Measurements from ENCODE around the gene CYTH3.
"Not testable (repeated sequence)": the region's sequence is repeated elsewhere in the genome, so short reads cannot be mapped to it uniquely, and the experiment has no call there.

Gene CYTH3

DNA sequence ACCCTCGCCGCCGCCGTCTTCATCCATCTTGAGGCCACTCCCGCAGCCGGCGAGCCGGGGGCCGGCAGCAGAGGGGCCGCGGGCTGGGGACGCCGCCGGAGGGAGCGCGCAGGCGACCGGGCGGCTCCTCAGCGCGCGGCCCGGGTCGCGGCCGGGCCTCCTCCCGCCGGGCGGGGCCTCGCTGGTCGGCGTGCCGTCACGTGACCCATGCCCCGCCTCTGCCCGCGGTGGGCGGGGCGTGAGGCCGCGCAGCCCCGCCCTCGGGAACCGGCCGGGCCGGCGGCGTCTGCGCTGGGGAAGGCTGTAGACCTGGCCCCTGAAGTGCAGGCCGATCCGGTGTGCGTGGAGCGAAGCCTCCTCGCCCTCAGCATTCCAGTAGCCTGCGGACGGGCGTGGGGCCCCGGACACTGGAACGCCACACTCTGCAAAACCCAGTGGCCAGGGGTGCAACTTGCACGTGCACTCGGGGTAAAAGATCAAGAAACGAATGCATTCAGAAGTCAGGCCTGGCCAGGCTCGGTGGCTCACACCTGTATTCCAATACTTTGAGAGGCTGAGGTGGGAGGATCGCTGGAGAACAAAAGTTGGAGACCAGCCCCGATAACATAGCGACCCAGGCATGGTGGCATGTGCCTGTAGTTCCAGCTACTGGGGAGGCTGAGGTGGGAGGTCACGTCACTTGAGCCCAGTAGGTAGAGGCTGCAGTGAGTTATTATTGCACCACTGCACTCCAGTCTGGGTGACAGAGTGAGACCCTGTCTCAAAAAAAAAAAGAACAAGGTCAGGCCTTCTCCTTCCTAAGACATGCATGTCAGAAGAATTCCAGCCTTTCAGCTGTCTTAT, at the start of gene CYTH3:
TSS of gene CYTH3 (minus strand) at position 144 of the 843 bp plus-strand sequence. CDS start at position 27, 117 bp downstream.
- peak; percentile 51 for DNase-seq

DNA sequence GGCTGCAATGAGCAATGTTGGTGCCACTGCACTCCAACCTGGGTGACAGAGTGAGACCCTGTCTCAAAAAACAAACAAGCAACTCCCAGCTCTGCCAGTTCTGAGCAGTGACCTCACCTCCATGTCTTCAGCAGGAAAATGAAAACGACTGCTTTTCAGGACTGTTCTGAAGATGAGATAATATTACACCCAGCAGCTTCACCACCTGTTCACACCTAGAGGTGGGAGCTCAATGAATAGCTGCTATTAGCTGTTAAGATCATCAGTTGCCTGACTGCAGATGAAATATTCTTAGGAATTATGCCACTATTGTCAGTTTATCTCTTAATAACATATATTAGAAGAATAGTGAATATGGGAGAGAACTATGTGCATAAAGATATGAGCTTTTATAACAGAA, 48.4 kb upstream of the CYTH3 start:
- DNase-seq = no peak

GRCh38 chr7:6317797-6318438, 45.5 kb upstream of the CYTH3 start:
- DNase-seq = no peak

- no peak for DNase-seq
Measured at GRCh38 chr7:6316226-6316625, 43.8 kb upstream of the CYTH3 start.

DNA sequence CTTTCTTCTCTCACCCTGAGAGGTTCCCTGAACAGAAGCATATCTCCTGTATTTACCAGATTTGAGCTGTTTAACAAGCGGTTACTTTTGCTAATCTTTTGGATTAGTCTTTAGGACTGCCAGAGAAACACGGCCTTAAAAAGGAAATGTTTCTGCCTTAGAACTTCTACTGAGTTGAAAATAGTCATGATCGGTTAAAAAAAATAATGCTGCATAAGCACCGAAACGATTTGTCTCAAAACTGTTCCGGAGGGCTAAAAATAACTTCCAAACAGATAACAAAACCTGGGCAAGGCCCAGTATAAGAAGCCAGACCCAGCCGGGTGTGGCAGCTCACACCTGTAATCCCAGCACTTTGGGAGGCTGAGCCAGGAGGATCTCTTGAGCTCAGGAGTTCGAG, 43.3 kb upstream of the CYTH3 start:
- no peak for DNase-seq

DNA sequence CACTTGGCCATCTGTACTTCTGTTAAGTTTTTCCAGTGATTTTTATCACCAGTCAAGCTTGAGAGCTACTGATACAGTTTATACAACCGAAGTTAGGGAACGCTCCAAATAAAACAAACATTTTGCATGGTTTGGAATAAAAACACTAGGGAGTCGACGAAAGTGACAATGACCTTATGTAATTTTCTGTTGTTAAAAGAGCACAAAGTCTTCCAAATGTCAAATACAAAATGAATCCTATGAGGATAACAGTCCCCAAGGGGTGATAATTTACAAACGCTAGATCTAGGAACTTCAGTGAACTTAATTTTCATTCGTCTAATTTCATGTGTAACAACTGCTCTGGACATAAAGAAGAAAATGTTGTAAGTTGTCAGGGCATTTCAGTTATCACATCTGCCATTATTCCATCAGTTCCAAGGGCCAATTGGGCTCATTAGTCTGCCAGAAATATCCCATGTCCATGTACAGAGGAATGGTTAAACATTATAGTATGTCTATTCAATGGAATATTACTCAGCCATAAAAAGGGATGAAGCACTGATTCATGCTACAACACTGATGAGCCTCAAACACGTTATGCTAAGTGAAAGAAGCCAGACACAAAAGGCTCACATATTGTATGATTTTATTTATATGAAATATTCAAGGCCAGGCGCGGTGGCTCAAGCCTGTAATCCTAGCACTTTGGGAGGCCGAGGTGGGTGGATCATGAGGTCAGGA, 38.0 kb upstream of the CYTH3 start:
- DNase-seq = no peak

DNA sequence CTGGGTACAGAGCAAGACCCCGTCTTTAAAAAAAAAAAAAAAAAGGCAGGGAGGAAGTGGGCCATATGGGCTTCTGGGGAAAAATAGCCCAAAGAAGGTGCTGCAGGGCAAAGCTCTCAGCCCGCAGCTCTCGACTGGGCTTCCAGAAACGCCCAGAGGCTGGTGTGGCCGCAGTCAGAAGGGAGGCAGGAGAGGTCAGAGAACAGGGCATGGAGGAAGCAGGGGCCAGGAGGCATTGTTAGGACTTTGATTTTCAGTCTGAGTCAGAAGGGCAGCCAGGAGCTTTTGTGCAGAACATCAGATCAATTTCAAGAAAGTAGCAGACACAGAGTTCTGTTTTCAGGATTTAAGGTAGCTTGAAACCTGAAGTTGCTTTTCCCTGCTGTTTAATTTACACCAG, 35.3 kb upstream of the CYTH3 start:
- DNase-seq = no peak

DNA sequence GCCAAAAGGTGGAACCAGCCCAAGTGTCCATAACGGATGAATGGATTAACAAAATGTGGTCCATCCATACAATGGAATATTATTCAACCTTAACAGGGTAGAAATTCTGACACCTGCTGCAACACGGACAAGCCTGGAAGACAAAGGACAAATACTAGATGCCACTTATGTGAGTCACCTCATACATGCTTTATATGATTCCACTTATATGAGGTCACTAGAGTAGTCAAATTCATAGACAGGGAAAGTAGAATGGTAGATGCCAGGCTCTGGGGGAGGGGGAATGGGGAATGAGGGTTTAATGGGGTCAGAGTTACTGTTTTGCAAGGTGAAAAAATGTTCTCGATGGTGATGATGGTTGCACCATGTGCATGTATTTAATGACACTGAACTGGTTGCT, 34.0 kb upstream of the CYTH3 start:
- DNase-seq = no peak

- no peak for DNase-seq
Measured at GRCh38 chr7:6305330-6305729, 32.9 kb upstream of the CYTH3 start.

- not testable (repeated sequence) for DNase-seq
Measured at GRCh38 chr7:6301446-6301845, 29.0 kb upstream of the CYTH3 start.

DNA sequence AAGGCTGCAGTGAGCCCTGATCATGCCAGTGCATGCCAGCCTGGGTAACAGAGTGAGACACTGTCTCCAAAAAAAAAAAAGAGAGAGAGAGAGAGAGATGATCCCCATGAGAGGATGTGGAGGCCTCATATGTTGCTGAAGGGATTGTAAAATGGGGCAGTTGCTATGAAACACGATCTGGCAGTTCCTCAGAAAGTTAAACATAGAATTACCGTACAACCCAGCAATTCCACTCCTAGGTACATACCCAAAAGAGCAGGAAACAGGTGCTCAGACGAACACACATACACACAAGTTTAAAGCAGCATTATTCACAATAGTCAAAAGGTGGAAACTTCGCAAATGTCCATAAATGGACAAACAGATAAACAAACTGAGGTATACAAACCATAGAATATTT, 27.4 kb upstream of the CYTH3 start:
- DNase-seq = no peak

- no peak for DNase-seq
Measured at GRCh38 chr7:6294839-6295238, 22.4 kb upstream of the CYTH3 start.

DNA sequence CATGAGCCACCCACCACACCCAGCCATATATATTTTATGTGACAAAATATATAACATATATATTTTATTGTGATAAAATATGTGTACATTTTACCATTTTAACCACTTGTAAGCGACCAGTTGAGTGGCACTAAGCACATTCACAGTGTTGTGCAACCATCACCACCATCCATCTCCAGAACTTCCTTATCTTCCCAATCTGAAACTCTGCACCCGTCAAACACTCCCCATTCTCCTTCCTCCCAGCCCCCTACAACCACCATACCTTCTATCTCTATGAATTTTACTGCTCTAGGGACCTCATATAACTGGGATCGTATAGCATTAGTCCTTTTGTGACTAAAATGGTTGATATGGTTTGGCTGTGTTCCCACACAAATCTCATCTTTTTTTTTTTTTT, 20.8 kb upstream of the CYTH3 start:
- no peak for DNase-seq

GRCh38 chr7:6291941-6292340, 19.5 kb upstream of the CYTH3 start:
- DNase-seq = not testable (repeated sequence)

DNA sequence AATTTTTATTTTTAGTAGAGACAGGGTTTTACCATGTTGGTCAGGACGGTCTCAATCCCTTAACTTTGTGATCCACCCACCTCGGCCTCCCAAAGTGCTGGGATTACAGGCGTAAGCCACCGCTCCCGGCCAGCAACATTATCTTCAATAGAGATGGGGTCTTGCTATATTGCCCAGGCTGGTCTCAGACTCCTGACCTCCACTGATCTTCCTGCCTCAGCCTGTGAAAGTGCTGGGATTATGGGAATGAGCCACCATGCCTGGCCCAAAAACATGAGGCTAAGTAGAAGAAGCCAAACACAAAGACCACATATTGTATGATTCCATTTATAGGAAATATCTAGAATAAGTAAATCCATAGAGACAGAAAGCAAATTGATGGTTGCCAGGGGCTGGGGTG, 19.1 kb upstream of the CYTH3 start:
- DNase-seq = no peak

DNA sequence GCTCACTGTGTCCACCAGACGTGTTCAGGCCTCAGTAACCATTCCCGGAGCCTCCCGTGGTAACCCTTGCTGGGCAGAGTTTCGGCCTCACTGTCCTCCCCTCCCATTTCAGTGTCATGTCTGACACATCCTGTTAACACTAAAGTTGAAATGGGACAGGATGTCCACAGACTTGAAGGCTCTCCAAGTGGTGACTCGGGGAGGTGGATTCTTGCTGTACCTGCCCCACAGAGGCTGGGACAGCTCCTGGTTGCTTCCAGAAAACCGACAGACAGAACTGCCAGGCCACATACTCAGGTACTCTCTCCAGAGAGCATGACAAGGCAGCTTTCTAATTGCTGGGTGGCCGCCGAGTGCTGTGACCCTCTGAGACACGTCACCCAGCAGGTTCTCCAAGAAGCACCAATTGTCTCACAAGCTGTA, 17.9 kb upstream of the CYTH3 start:
- no peak for DNase-seq

DNA sequence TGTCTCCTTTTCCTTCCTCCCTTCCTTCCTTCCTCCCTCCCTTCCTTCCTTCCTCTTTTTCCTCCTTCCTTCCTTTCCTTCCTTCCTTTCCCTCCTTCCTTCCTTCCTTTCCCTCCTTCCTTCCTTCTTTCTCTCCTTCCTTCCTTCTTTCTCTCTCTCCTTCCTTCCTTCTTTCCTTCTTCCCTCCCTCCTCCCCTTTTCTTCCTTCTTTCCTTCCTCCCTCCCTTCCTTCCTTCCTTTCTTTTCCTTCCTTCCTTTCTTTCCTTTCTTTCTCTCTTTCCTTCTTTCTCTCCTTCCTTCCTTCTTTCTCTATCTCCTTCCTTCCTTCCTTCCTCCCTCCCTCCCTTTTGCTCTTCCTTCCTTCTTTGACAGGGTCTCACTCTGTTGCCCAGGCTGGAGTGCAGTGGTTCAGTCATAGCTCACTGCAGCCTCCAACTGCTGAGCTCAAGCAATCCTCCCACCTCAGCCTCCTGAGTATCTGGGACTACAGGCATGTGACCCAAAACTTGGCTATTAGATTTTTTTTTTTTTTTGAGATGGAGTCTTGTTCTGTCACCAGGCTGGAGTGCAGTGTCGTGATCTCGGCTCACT, 15.9 kb upstream of the CYTH3 start:
- DNase-seq = no peak

GRCh38 chr7:6286486-6286885, 14.1 kb upstream of the CYTH3 start:
- DNase-seq = no peak

DNA sequence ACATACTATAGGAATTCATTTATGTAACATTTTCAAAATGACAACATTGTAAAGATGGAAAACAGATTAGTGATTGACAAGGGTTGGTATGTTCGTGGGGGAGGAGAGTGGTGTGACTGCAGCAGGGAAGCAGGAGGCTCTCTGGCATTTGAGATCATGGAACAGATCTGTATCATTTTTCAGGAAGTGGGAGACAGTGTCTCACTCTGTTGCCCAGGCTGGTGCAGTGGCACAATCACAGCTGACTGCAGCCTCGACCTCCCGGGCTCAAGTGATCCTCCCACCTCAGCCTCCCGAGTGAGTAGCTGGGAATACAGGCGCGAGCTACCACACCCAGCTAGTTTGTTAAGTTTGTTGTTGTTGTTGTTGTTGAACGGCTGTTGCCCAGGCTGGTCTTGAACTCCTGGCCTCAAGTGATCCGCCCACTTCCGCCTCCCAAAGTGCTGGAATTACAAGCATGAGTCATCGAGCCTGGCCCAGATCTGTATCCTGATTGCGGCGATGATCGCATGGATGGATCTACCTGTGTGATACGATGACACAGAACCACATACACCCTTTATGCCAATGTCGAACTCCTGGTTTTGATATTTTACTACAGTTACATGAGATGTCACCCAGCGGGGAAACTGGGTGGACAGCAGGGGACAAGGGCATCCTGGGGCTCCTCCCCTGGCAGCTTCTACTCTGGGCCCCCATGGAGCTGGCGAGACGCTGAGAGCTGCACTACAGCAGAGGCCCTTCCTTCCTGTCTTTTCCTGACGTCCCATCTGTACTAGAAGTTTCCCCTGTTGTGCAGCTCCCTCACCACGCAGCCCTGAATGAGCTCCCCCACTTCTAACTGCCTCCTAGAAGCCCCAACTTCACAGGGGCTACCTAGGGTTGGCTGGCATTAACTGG, 12.3 kb upstream of the CYTH3 start:
- DNase-seq = no peak

GRCh38 chr7:6284055-6284400, 11.6 kb upstream of the CYTH3 start:
- DNase-seq = no peak

GRCh38 chr7:6283391-6284054, 11.1 kb upstream of the CYTH3 start:
- DNase-seq = not testable (repeated sequence)

- no peak for DNase-seq
Measured at GRCh38 chr7:6279937-6280336, 7.5 kb upstream of the CYTH3 start.
